Measurements from ENCODE around the gene MRPL36. TPM values are rescaled to one million over a fixed set of nuclear protein-coding genes. Genes with fewer than 3 reads are reported as not detected.
"Not testable (repeated sequence)": the region's sequence is repeated elsewhere in the genome, so short reads cannot be mapped to it uniquely, and the experiment has no call there.

Gene MRPL36
- 10 to 100 TPM; 47.1 to 51.2 TPM for total RNA-seq

- peak; percentile 80 for ATAC-seq (ENCODE audit: low read depth)
- POLR2A ChIA-PET = interaction anchor here (1.0 to 1.9 kb wide), 5 partner anchors 9 to 23 kb away, joined by 3 to 29 read pairs (median 4); no protein-coding TSS in a partner anchor
Observed at GRCh38 chr5:1799602-1800471, at the start of gene MRPL36. MRPL36 (minus strand) TSS chr5:1799837; CDS start chr5:1798935, 902 bp downstream.

GRCh38 chr5:1847611-1848010 lies 48.0 kb upstream of the MRPL36 start:
- no peaks in the 10 kb centered on the region for H3K36me3 Mint-ChIP-seq
- no peaks in the 10 kb centered on the region for H3K4me1 Mint-ChIP-seq
- POLR2A ChIA-PET = no interaction called here
- DNase-seq (no peak), ATAC-seq (ENCODE audit: low read depth) (no peak)
- no peak overlapping the region for H3K27ac Mint-ChIP-seq
- no peak overlapping the region for H3K4me3 Mint-ChIP-seq
- no peaks in the 10 kb centered on the region for H3K9me3 Mint-ChIP-seq
- peaks cover 35% of the 10 kb centered on the region for H3K27me3 Mint-ChIP-seq

More at GRCh38 chr5:1799602-1800471, at the start of gene MRPL36:
- DNase-seq = peak; percentile 90
- peaks cover 42% of the 10 kb centered on the region for H3K4me1 Mint-ChIP-seq
- H3K9me3 Mint-ChIP-seq = no peaks in the 10 kb centered on the region
- peak within 1 kb of the TSS; percentile 98 for H3K27ac Mint-ChIP-seq
- H3K27me3 Mint-ChIP-seq = no peaks in the 10 kb centered on the region
- peak within 1 kb of the TSS; percentile 89 for H3K4me3 Mint-ChIP-seq
- H3K36me3 Mint-ChIP-seq = peaks cover 28% of the 10 kb centered on the region

GRCh38 chr5:1847056-1847455 lies 47.4 kb upstream of the MRPL36 start:
- no peak for DNase-seq
- ATAC-seq (ENCODE audit: low read depth) = no peak
- H3K4me3 Mint-ChIP-seq = no peak overlapping the region
- H3K9me3 Mint-ChIP-seq = no peaks in the 10 kb centered on the region
- H3K27ac Mint-ChIP-seq = no peak overlapping the region
- no peaks in the 10 kb centered on the region for H3K36me3 Mint-ChIP-seq
- H3K4me1 Mint-ChIP-seq = no peaks in the 10 kb centered on the region
- POLR2A ChIA-PET = no interaction called here
- H3K27me3 Mint-ChIP-seq = peaks cover 32% of the 10 kb centered on the region

- no peaks in the 10 kb centered on the region for H3K9me3 Mint-ChIP-seq
- H3K36me3 Mint-ChIP-seq = no peaks in the 10 kb centered on the region
- POLR2A ChIA-PET = no interaction called here
- ATAC-seq (ENCODE audit: low read depth) (no peak), DNase-seq (no peak)
- H3K4me3 Mint-ChIP-seq = no peak overlapping the region
- no peak overlapping the region for H3K27ac Mint-ChIP-seq
- H3K4me1 Mint-ChIP-seq = no peaks in the 10 kb centered on the region
- H3K27me3 Mint-ChIP-seq = peaks cover 27% of the 10 kb centered on the region
Observed at GRCh38 chr5:1846583-1846982, 46.9 kb upstream of the MRPL36 start.

DNA sequence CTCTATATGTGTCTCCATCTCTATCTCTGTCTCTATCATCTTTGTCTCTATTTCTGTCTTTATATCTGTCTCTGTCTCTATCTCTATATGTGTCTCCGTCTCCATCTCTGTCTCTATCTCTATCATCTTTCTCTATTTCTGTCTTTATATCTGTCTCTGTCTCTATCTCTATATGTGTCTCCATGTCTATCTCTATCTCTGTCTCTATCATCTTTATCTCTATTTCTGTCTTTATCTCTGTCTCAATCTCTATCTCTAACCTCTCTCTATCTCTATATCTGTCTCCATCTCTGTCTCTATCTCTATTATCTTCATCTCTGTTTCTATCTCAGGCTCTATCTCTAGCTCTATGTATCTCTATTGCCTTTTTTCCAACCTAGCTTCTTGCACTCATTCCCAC lies 46.1 kb upstream of the MRPL36 start:
- peaks cover 24% of the 10 kb centered on the region for H3K27me3 Mint-ChIP-seq
- no peaks in the 10 kb centered on the region for H3K4me1 Mint-ChIP-seq
- no peak overlapping the region for H3K4me3 Mint-ChIP-seq
- DNase-seq = no peak
- POLR2A ChIA-PET = no interaction called here
- H3K36me3 Mint-ChIP-seq = no peaks in the 10 kb centered on the region
- H3K9me3 Mint-ChIP-seq = no peaks in the 10 kb centered on the region
- ATAC-seq (ENCODE audit: low read depth) = no peak
- no peak overlapping the region for H3K27ac Mint-ChIP-seq

GRCh38 chr5:1844708-1845436 lies 45.2 kb upstream of the MRPL36 start:
- POLR2A ChIA-PET = no interaction called here
- H3K36me3 Mint-ChIP-seq = no peaks in the 10 kb centered on the region
- H3K27me3 Mint-ChIP-seq = peaks cover 23% of the 10 kb centered on the region
- no peaks in the 10 kb centered on the region for H3K4me1 Mint-ChIP-seq
- H3K27ac Mint-ChIP-seq = no peak overlapping the region
- ATAC-seq (ENCODE audit: low read depth) = no peak
- no peak overlapping the region for H3K4me3 Mint-ChIP-seq
- no peaks in the 10 kb centered on the region for H3K9me3 Mint-ChIP-seq
- DNase-seq = no peak

- ATAC-seq (ENCODE audit: low read depth); H3K9me3 Mint-ChIP-seq; H3K4me3 Mint-ChIP-seq; H3K4me1 Mint-ChIP-seq; POLR2A ChIA-PET; DNase-seq; H3K27ac Mint-ChIP-seq; H3K36me3 Mint-ChIP-seq: not testable (repeated sequence)
- peaks cover 16% of the 10 kb centered on the region for H3K27me3 Mint-ChIP-seq
Observed at GRCh38 chr5:1843761-1844160, 44.1 kb upstream of the MRPL36 start.

DNA sequence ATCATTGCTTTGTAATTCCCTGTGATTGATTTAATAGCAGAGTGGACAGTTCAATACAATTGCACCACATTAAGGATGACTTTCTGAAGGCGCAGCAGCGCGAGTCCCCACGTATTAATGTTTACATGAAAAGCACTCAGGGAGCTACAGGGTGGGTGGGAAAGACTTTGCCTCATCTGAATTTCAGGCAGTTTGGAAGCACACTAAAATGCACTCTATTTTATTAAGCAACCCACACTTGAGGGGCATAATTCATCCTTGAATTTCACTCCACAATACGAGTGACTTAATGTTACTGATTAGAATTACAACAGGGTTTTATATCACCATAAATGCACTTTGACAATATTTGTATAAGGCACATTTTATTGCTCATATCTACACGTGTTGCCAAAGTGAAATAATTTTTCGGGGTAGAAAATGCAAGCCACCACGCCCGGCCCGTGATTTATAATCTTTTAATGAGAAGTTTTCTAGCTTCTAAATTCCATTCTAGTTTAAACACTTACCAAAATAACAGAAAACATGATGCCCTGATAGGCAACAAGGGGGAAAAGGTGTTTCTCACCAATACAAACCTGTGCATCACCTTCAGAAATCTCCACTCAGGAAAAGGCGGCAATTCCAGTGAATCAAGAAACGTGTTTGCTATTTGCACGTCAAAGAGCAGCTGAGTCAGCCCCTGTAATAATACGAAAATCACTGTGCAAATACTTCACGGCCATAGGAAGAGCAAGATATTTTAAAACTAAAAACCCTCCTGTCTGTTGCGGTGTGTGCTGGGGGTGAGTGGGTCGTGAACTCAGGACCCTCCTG lies 42.6 kb upstream of the MRPL36 start:
- Mint-ChIP-seq H3K27ac (no peak overlapping the region), H3K4me1 (no peaks in the 10 kb centered on the region), H3K27me3 (peaks cover 9% of the 10 kb centered on the region), H3K36me3 (no peaks in the 10 kb centered on the region), H3K9me3 (no peaks in the 10 kb centered on the region), H3K4me3 (no peak overlapping the region)
- POLR2A ChIA-PET = interaction anchor here (0.7 kb wide), 1 partner anchor 13 kb away, joined by 6 read pairs; no protein-coding TSS in a partner anchor
- no peak for DNase-seq
- no peak for ATAC-seq (ENCODE audit: low read depth)

- ATAC-seq (ENCODE audit: low read depth) = no peak
- POLR2A ChIA-PET = no interaction called here
- H3K27me3 Mint-ChIP-seq = peaks cover 9% of the 10 kb centered on the region
Observed at GRCh38 chr5:1840741-1841521, 41.3 kb upstream of the MRPL36 start.

DNA sequence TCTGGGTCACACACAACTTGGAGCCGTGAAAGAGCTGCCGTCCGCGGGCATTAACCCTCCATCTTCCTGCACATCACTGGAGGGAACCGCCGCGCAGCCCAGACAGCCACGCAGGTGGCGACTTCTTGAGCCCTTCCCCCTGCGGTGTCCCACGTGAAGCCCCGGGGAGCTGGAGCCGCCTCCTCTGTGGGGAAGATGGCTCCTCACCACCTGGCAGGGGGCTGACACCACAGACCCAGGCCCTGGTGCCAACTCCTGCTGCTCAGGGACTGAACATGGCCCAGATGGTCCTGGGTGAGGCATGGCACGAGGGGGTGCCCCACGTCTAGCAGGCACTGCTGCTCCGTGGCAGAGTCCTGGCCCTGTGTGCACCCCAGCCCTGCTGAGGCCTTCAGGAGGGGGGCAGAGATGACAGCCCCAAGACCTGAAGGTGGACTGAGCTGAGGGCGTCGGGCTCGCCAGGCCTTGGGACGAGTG lies 40.5 kb upstream of the MRPL36 start:
- H3K36me3 Mint-ChIP-seq = no peaks in the 10 kb centered on the region
- H3K27ac Mint-ChIP-seq = no peak overlapping the region
- H3K9me3 Mint-ChIP-seq = no peaks in the 10 kb centered on the region
- no peaks in the 10 kb centered on the region for H3K4me1 Mint-ChIP-seq
- ATAC-seq (ENCODE audit: low read depth) = no peak
- H3K4me3 Mint-ChIP-seq = no peak overlapping the region
- POLR2A ChIA-PET = no interaction called here
- peaks cover 9% of the 10 kb centered on the region for H3K27me3 Mint-ChIP-seq
- DNase-seq = no peak

More at GRCh38 chr5:1840741-1841521, 41.3 kb upstream of the MRPL36 start:
- no peak overlapping the region for H3K27ac Mint-ChIP-seq
- H3K9me3 Mint-ChIP-seq = no peaks in the 10 kb centered on the region
- no peaks in the 10 kb centered on the region for H3K4me1 Mint-ChIP-seq
- no peak for DNase-seq
- H3K36me3 Mint-ChIP-seq = no peaks in the 10 kb centered on the region
- no peak overlapping the region for H3K4me3 Mint-ChIP-seq

- Mint-ChIP-seq H3K4me1 (no peaks in the 10 kb centered on the region), H3K36me3 (no peaks in the 10 kb centered on the region), H3K27ac (no peak overlapping the region), H3K4me3 (no peak overlapping the region), H3K9me3 (no peaks in the 10 kb centered on the region), H3K27me3 (peaks cover 12% of the 10 kb centered on the region)
- ATAC-seq (ENCODE audit: low read depth) (no peak), DNase-seq (no peak)
- POLR2A ChIA-PET = no interaction called here
Observed at GRCh38 chr5:1838013-1838412, 38.4 kb upstream of the MRPL36 start.

DNA sequence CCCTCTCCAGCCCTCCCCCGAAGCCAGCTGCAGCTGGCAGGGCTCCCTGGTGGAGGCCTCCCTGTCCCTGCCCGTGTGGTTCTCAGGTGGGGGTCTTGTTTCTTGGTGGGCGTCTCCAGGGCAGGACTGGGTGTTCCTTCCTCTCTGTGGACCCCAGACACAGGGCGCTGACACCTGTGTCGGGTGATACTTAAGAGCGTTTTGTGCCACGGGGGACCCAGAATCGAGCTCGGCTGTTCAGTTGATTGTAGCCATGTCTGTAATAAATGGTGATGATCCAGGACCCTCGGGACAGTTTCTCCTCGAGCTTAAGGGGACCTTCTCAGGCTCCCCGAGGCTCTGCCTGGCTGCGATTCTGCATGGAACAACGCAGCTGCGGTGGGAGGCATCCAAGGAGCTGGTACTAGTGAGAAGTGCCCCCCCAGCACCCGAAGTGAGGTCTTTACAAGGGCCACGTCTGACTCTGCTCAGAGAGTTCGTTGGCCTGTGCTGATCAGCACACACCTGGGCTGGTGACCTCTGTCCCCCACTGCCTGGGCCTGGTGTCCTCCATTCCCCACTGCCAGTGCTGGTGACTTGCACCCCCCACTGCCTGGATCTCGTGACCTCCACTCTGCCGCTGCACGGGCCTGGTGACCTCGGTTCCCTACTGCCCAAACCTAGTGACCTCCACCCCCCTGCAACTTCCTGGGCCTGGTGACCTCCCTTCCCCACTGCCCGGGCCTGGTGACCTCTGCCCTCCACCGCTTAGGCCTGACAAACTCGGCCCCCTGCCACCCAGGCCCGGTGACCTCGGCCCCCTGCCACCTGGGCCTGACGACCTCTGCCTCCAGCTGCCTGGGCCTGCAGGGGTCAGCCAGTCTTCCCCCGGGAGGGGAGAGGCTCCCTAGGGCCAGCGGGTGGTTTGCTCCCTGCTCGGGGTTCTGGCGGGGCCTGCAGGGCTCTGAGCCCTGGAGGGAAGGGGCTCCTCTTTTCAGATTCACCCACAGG lies 37.5 kb upstream of the MRPL36 start:
- no peak overlapping the region for H3K4me3 Mint-ChIP-seq
- no peak for ATAC-seq (ENCODE audit: low read depth)
- no peak overlapping the region for H3K27ac Mint-ChIP-seq
- POLR2A ChIA-PET = no interaction called here
- no peak for DNase-seq
- H3K36me3 Mint-ChIP-seq = no peaks in the 10 kb centered on the region
- H3K27me3 Mint-ChIP-seq = peaks cover 12% of the 10 kb centered on the region
- H3K9me3 Mint-ChIP-seq = no peaks in the 10 kb centered on the region
- H3K4me1 Mint-ChIP-seq = no peaks in the 10 kb centered on the region
